ENCODE results near the gene DACT1.

DACT1 gene

DNA sequence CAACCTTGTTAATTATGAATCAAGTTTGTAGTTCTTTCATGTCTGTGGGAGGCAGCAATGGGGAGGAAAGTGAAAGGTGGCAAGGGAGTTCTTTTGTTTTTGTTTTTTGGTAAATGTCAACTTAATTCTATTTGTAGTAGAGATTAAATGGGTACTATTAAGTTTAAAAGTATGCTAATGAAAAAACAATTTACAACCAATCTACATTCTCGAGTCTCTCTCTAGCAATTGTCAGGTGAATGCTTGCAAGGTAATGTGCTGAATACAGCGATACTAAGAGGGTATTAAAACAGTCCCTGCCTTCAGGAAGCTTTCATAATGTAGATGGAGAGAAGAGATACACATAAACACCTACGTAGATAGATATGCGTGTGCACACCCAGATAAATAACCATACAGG, 1.6 kb upstream of the DACT1 start:
- DNase-seq (ENCODE audit: low read depth in 2 of 2), result no peak

DNA sequence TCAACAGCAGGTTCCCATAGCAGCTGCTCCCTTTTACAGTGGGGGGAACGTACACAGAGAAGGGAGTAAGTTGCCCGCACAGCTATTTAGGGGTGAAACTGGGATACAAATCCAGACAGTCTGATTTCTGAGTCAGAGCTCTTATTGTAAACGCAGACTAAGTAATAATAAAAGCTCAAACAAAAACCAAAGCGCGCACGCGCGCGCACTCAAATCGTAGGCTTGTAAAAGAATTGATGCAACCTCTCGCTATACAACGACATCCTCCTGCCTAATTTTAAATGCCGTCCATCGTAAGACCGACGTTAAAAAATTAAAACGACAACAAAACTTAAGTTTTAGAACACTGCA, 747 bp upstream of the DACT1 start:
- no peak for DNase-seq (ENCODE audit: low read depth in 2 of 2)

DNA sequence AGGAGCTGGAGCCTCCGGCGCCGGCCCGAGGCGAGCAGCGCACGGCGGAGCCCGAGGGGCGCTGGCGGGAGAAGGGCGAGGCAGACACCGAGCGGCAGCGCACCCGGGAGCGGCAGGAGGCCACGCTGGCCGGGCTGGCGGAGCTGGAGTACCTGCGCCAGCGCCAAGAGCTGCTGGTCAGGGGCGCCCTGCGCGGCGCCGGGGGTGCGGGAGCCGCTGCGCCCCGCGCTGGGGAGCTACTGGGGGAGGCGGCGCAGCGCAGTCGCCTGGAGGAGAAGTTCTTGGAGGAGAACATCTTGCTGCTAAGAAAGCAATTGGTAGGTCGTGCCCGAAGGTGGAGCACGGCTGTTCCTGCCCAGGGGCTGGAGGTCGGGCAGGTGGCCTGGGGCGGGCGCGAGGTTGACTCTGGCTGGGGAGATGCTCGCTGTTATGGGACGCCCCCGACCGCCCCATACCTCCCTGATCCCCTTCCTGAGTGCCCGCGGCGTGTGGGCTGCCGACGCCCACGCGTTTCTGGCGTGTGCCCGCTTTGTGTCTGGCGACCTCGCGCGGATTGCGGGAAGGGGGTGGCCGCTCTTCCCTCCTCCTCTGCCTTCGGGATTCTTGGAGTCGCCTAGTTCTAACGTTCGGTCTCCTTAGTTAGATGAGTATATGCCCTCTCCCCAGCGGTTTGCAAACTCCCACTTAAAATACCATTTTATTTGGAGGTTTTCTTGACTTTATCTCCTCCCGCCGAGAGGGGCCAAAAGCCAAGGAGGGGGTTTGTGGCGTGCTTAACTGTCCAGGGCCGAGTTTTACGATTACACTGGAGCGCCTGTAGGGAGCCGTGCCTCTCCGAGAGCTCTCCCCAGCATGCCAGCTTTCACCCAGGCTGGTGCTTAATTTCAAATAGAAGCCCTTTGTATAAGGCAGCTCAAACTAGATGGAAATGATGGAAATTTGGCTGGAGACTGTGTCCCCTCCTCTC, 752 bp downstream of the DACT1 start:
- no peak for DNase-seq (ENCODE audit: low read depth in 2 of 2)

DNA sequence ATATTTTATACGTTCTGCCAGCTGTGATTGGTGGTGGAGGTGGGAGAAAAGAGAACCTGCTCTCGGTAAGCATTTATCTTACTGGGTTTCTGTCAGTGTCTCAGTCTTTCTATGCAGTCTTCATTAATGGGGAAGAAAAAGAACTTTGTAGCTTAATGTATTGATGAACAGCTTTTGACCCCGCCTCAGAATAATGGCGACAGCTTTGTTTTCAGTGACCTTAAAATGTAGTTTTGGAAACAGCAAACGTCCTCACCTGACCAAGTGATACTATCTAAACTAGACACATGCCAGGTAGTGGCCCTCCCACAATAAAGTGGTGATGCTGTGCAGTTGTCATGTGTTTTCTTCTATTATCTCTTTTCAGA, 1.4 kb downstream of the DACT1 start:
- DNase-seq (ENCODE audit: low read depth in 2 of 2), result no peak

DNA sequence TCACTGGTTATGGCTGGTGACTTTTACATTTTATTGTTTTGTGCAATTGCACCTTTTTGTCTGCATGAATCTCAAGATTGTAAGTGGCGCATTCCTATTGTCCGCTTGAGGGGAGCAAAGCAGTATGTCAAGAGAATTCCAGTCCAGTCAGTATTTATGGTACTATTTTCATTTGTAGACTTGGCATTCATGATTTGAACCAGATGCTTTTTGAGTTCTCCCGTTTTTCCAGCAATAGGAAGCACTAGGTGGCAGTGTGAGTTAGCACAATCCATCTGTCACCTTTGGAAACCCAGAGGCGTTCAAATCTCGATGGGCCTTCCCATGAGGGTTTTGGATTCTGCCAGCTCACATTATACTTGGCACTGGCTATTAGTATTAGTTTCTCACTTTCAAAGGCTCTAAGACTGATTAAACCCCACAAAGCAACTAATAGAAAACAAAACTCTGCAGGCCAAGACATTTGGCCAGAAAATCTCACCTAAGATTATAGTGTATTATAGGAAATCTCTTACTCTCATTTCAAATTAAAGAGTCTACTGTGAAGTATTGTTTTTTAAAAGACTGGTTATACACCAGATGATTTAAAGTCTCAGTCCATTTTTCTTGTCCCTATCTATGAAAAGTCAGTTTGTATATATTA, 2.2 kb downstream of the DACT1 start:
- DNase-seq (ENCODE audit: low read depth in 2 of 2), result no peak

DNA sequence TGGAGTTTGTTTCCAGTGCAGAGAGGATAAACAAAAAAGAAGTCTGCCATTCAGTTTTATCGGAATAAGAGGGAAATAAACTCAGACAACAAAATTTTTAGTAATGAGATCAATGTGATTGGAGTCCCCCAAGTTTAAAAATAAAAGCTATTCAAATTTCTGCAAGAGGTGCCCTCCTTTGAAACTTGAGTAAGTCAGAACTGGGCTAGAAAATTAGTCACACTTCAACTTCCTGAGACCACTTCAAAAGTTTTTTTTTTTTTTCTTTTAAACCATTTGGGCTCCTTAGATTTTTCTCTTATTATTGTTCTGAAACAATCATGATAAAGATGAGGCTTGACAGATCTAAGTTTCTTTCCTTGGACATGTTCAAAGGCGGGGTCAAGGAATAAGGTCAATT, 3.2 kb downstream of the DACT1 start:
- no peak for DNase-seq (ENCODE audit: low read depth in 2 of 2)

DNA sequence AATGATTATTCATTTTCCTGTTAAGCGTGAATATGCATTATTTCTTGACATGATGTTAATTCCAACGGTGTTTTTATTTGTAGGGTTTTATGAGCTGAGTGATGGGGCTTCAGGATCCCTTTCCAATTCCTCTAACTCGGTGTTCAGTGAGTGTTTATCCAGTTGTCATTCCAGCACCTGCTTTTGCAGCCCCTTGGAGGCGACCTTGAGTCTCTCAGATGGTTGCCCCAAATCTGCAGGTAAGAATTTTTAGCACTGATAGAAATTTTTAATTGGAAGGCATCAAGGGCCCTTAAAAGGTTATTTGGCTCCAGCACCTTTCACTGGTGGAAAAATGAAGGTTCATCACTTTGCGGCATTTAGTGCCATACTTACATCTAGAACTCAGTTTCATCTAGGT, 3.7 kb downstream of the DACT1 start:
- DNase-seq (ENCODE audit: low read depth in 2 of 2), result no peak

DNA sequence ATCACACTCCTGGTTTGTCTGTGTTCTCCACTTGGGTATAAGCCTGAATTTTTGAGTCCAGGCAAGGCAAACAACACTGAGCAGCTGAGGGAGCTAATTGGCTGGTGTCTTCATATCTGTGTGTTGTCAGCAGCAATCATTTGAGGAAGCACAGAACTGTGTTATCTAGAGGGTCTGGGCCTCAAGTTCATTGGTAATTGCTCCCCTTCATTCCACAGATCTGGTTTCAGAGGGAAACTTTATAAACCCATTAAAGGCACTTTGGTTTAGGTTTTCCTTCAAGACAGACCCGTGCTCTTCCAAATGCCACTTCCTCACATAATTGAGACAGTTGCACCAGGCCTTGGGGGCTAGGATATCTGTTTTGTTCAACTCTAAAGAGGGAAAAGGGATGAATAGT, 5.6 kb downstream of the DACT1 start:
- no peak for DNase-seq (ENCODE audit: low read depth in 2 of 2)

DNA sequence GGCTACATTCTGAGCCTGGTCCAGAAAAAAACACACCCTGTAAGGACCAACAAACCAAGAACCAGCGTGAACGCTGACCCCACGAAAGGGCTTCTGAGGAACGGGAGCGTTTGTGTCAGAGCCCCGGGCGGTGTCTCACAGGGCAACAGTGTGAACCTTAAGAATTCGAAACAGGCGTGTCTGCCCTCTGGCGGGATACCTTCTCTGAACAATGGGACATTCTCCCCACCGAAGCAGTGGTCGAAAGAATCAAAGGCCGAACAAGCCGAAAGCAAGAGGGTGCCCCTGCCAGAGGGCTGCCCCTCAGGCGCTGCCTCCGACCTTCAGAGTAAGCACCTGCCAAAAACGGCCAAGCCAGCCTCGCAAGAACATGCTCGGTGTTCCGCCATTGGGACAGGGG, 7.9 kb downstream of the DACT1 start:
- DNase-seq (ENCODE audit: low read depth in 2 of 2), result no peak

DNA sequence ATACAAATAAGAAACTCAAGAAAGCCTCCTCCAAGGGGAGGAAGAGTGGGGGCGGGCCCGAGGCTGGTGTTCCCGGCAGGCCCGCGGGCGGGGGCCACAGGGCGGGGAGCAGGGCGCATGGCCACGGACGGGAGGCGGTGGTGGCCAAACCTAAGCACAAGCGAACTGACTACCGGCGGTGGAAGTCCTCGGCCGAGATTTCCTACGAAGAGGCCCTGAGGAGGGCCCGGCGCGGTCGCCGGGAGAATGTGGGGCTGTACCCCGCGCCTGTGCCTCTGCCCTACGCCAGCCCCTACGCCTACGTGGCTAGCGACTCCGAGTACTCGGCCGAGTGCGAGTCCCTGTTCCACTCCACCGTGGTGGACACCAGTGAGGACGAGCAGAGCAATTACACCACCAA, 8.7 kb downstream of the DACT1 start:
- DNase-seq (ENCODE audit: low read depth in 2 of 2), result no peak

DNA sequence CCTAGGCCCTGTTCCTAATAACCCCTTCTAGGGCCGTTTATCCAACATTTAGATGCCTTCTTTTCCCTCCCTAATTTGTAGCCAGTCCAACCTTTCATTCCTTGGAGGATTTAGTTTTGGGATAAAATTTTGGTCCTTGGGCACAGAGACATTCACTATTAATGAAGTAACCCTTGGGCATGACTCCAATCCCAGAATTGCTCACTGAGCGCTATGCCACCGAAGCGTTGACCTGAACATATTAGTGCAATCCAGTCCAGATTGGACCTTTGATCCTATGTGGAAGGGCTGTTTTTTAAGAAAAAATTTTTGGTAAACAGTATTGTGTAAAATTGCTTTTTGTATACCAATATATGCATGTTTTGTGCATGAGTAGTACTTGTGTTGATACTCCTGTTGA, 10.0 kb downstream of the DACT1 start:
- DNase-seq (ENCODE audit: low read depth in 2 of 2), result no peak

DNA sequence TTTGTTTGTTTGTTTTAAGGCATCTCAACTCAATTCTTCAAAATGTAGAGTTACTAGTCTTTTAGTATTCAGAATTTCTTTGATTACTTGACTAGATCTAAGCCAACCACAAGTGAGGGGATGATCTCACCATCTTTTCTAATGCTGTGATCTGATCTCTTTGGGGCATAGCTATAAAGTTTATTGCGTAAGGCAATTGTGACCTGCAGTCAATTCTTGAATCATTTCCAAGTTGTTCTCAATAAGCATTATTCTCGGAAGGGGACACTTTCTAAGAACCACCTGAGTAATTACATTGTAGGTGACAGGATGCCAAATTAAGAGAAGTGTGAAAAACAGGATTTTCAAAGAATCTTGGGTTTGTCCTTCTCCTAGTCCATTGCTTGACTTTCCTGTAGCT, 13.1 kb downstream of the DACT1 start:
- DNase-seq (ENCODE audit: low read depth in 2 of 2), result no peak

DNA sequence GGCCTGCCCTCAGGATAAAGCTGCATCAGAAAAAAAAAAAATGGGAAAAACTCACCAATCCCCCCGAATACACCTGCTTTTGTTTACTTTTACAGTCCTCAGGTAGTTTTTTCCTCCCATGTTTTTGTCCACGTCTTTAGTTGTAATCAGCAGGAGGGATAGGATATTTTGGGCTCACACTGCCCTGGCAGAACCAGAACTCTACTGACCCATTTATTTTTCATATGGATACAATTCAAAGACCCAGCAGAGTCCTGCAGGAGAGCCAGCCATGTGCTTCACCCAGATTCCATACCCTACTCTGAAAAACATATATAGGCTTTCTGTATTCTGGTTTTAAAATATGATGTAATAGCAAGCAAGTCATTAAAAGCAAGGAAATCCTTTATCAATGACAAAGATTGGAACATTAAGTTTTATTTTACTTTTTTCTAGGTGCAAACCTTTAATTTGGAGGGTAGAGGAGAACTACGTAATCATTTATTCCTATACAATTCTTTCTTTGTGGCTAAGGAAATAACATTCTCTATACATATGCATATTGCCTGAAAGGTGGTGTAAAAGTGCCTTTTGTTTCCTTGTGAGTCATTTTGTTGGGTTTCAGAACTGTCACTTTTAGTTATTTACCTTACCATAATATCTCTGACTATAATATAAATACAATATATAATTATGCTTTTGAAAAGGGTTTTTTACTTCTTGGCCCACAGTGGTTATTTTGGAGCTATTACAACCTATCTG, 19.1 kb downstream of the DACT1 start:
- DNase-seq (ENCODE audit: low read depth in 2 of 2), result no peak

DNA sequence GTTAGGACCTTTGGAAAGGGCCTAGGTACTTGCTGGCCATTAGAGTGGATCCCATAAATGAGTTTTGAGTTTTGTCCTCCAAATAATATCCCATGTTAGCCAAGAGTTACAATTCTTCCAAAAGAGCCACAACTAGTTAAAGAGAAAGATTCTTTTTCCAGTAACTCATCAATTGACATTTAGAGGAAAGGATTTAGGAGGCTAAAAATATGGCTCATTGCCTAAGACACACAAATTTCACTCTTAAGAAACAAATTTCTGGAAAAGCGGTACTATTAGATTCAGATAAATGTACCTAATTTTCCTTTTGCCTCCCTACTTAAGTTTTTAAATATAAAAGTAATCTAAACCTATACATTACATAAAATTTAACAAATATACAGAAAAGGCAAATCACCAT, 21.3 kb downstream of the DACT1 start:
- no peak for DNase-seq (ENCODE audit: low read depth in 2 of 2)

DNA sequence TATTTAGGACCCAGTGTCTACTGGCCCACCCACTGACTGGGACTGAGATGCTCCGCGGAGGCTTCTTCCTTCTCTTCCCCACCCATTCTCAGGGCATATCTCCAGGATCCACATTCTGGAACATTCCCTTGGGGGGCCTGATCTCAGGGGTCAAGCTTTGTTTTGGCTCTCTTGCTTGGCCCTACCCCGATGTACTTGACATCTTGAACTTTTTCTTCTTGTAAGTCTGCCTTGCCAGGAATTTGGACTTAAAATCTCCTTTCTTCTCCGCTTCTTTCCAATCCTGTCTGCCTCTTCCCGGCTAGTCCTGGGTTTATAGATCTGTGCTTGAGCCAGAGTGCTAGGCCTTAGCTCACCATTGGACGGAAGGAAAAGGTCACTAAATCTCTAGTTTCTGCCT, 22.1 kb downstream of the DACT1 start:
- DNase-seq (ENCODE audit: low read depth in 2 of 2), result no peak

DNA sequence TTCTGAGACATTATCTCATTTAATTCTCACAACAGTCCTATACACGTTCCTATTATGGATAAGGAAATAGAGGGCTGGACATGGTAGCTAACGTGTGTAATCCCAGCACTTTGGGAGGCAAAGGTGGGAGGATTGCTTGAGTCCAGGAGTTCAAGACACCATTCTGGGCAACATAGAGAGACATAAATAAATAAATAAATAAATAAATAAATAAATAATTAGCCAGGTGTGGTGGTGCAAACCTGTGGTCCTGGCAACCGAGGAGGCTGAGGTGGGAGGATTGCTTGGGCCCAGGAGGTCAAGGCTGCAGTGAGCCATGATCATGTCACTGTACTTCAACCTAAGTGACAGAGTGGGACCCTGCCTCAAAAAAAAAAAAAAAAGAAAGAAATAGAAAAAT, 22.6 kb downstream of the DACT1 start:
- no peak for DNase-seq (ENCODE audit: low read depth in 2 of 2)

DNA sequence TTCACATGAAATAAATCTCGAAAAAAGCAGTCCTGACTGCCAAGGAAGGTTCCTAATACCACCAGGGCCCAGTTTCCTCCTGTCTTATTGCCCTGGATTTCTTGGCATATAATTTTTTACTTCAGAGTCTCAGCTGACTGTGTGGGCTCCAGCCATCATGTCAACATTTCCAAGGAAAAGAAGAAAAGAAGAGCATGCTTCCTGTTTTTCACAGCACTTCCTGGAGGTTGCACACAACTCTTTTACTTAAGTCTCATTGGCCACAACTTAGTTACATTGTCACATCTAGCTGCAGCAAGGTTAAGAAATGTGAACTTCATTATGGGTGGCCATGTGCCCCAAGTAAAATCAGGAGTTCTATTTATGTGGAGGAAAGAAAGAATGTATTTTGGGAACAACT, 24.3 kb downstream of the DACT1 start:
- DNase-seq (ENCODE audit: low read depth in 2 of 2), result no peak

DNA sequence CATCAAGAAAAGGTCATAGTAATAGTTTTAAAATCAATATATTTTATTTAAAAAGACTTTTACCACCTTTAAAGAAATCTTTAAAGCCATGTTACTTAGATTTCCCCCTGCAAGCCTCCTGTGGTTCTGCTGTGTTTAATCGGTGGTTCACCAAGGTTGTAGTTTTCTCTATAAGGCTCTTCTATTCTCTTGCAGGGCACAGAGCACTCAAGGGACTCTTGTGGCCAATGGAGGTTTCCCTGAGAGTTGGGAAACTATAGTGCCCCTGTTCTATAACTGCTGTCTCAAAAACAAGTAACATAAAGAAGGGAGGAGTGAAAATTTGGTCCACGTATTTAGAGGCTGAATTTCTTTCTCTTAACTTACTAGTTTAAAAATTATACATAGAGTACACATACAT, 25.0 kb downstream of the DACT1 start:
- DNase-seq (ENCODE audit: low read depth in 2 of 2), result no peak

DNA sequence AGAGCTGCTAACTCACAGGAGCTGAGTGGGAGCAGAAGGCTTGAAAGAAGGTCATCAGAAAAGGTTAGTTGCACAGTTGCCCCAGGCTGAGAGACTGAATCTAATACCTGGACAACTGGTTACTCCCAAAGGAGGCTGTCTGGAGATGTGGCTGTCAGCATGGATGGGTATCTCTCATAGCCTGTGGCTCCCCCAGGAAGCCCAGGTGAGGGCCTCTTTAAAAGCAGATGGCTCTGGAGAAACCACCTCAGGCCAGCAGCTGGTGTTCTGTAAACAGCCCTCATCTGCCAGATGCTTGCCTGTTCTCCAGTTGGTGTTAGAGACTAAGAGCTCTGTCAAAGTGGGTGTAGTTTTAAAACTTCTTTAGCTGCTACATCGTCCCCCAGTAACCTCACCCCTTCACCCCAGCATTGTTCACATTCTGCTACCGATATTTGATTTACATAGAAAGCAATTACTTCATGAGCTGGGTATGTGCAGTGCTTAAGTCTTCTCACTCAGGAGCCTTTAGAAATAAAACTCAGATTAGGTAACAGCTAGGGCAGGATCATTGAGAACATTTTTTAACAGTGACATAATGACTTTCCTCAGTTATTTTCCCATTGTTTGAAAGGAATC, 25.8 kb downstream of the DACT1 start:
- DNase-seq (ENCODE audit: low read depth in 2 of 2), result no peak

DNA sequence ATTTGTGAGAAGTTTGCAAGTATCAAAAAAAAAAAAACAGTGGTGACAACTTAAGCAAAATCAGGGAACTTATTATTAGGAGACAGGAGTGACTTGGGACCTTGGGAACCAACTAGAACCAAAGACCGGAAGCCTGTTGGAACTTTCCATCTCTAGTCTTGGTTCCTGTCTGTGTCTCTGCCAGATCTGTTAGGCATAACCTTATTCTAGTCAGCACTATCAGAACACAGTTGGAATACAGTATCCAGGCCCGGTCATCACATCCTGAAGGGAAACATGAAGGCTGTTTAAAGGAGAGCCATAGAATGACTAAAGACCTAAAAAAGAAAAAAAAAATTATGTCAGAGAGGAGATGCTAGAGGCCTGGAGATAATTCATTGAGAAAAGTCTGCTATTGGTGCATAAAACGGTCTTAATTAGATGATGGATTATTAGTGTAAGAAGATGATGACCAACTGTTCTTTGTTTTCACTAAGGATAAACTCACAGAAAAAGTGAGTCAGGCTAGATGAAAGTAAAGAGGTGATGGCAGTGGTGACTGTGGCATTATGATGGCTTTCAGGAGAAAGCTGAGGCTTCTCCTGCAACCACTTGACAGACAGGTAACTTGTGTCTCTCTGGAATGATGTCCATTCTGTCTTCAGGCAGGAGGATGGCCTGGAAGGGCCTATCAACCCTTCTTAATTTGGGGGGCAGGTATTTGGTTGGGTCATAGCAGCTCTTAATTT, 28.2 kb downstream of the DACT1 start:
- no peak for DNase-seq (ENCODE audit: low read depth in 2 of 2)

DNA sequence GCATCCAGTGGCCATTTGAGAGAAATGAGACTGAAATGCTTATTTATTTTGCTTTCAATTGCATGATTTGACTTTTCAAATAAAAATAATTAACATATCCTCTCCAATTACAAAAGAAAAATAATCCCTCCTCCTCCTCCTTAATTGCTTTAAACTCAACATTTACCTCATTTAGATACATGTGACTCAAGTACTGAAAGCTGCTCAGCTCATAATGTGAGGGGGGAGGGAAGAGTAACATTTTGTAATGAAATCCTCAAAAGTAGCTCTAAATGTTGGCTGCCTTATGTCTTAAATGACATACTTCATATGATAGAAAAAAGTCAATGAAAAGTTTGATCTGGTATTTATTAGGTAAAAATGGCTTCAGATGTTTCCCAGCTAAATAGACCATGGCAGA, 29.0 kb downstream of the DACT1 start:
- DNase-seq (ENCODE audit: low read depth in 2 of 2), result no peak

DNA sequence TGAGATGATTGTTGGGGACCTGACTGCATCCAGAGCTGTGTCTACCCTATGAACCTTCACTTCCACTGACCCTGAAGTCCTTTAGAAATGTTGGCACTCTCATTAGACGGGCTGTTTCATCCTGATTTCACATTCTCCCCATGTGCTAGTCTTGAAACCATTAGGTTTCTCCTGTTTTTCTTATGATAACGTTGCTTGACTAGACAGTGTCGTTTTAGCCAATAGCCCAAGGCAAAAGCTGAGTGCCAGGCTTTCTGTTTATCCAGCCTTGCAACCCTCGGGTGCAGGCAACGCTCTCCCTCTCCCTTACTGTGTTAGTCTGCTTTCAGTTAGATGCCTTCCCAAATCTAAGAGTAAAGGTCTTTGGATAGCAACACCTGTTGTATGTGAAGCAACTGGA, 30.1 kb downstream of the DACT1 start:
- DNase-seq (ENCODE audit: low read depth in 2 of 2), result no peak
